Globus pallidus (tissue), 1 donor: ENCODE data around the gene CLIP4.
"Not testable (repeated sequence)": the region's sequence is repeated elsewhere in the genome, so short reads cannot be mapped to it uniquely, and the experiment has no call there.

Experiments used
- DNase-seq: peaks from one replicate; pipeline ENCODE4 v3.0.0-alpha.2; 2015; ENCODE audit warnings: low spot score

Gene CLIP4, protein sequence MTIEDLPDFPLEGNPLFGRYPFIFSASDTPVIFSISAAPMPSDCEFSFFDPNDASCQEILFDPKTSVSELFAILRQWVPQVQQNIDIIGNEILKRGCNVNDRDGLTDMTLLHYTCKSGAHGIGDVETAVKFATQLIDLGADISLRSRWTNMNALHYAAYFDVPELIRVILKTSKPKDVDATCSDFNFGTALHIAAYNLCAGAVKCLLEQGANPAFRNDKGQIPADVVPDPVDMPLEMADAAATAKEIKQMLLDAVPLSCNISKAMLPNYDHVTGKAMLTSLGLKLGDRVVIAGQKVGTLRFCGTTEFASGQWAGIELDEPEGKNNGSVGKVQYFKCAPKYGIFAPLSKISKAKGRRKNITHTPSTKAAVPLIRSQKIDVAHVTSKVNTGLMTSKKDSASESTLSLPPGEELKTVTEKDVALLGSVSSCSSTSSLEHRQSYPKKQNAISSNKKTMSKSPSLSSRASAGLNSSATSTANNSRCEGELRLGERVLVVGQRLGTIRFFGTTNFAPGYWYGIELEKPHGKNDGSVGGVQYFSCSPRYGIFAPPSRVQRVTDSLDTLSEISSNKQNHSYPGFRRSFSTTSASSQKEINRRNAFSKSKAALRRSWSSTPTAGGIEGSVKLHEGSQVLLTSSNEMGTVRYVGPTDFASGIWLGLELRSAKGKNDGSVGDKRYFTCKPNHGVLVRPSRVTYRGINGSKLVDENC

DNA sequence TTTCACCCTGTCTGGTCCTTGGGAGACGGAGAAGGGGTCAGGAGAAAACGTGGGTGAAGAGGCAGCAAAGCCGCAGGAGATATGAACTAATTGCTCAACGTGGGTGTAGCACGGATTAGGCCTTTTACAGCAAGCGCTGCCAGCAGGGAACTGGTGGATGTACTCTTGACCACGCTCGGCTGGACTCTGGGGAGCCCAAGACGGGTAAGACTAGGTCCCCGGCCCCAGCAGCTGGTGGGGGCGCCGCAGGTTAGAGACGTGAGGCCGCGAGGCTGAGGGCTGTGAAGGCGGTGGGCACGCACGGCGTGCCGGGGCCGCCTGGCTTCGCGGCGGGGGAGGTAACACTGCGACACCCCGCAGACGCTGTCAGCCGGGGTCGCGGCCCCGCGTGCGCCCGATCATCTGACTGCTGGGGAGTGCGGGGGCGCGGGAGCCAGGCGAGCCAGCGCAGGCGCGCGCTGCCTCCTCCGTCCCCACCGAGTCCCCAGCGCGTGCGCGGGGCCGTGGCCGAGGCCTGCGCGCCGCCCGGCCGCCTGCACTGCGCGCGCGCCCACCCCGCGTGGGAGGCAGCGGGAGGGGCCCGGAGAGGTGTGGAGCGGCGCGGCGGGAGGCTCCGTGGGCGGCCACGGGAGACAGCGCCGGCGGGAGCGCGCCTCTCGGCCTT, at the start of gene CLIP4:
TSS of gene CLIP4 (plus strand) at position 470 of the 664 bp plus-strand sequence. CDS start 5,974 bp downstream, outside the sequence.
- DNase-seq: peak; percentile 80

DNA sequence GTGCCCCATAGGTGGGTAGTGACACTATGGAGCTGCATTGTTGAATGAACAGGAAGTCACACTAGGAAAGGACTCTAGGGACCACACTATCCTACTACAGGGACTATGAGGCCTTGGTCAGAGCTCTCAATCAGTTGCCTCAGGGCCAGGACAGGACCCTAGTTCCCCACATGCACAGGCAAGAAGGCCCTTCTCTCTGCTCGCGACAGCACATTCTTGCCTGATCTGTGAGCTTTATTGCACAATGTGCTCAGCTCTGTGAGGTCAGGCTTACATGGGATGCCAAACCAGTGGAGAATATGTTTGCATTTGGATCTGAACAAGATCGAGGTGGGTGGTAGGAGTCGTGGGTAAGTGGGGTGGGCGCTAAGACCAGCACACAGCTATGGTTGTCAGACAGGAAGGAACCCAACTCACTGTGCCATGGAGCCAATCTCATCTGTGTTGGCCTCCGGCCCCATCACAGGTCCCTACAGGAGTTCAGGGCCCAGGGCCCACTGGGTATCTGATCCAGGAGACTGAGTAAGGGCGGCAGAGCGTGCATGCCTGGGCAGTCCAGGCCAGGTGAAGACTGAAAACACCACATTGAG, 48.8 kb upstream of the CLIP4 start:
- DNase-seq: no peak

DNA sequence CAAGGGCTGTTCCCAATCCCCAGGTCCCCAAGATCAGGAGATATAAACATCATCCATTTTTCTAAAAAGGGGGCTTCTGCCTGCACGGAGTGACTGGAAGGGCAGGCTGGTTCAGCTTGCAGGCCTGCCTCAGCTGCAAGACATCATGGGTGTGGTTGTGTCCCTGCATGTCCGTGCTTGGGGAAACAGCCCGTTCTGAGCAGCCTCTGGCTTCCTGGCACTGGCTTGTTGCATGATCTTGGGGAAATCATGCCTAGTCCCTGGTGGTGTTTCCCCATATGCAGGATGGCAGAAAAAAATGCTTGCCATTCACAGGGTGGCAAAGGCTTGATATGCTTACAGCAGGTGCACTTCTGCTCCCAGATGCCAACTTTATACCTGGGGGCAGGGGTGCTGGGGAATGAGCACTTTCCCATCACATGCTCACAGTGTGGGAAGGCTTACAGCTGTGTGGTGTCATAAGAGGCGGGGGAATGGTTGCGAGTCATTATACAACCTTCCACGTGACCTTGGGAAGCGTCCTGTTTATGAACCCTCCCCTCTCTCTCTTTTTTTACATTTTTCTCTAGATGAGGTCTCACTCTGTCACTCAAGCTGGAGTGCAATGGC, 48.1 kb upstream of the CLIP4 start:
- DNase-seq: no peak

DNA sequence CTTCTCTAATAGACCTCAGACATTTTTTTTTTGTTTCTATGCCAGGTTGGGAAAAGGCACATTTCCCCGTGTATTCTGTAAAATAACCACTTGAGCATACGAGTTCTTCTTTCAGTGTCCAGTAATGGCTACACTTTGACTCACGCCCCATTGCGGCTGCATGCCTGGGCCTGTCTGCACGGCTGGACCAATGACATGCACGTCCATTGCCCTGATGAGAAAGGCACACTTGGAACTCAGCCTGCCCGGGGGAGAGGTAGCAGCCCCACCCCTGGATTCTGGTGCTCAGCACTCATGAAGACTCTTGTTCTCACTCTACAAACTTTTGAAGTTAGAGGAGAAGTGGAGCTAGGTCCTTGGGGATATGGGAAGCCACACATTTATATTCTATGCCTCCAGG, 46.7 kb upstream of the CLIP4 start:
- DNase-seq: no peak

DNA sequence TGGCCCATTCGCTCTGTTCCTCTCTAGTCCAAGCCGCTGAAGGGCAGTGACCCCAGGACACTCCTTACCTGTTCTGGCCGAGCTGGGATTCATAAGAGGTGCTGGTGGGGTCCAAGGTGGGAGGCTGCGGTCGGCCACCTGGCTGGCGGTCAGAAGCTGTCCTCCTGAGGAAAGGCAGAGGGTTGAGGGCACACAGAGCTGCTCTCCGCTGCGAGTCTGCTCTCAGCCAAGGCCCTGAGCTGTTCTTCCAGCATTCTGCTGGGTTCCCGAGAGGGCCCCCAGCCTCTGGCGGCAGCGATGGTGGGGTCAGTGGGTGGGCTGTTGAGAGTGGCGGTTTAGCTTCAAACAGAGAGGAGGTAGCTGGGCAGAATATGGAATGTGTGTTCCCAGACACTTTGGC, 44.7 kb upstream of the CLIP4 start:
- DNase-seq: no peak

DNA sequence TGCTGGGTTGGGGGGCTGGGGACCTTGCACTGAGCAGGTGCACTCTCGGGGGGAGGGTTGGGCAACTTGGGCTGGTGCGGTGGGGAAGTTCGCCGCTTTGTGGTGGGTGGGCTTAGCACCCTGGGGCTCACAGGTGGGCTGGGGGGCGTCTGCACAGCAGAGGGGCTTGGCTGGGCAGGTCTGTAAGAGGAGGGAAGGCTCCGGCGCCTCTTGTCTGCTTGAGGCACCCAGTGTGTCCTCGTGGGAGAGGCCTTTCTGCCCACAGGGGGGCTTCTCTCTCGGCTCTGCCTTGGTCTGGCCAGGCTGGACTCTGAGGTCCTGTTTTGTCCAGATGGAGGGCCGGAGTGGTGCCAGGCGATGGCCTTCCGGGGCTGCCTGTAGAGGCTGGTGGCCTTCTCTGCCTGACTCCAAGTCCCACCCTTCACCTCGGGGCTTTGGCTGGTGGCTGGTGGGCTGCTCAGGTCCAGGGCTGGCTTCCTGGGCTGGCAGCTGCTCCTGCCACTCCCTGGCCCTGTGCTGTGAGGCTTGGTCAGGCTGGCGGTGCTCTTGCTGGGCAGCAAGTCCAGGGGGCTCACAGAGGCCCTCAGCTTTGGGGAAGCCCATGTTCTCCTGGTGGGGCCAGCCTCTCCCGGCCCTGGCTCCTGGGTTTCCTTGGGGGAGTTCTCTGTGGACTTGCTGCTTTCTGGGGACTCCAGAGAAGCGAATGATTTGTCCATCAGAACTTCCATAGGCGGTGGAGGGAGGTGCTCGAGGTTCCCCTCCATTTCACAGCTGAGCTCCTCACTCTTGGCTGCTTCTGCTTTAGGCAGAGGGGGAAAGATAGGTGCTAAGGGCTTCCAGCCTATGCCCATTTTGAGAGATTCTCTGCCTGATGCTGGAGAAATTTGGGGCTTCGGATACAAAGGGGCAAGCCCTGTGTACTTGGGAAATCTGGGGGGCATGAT, 43.9 kb upstream of the CLIP4 start:
- DNase-seq: no peak

DNA sequence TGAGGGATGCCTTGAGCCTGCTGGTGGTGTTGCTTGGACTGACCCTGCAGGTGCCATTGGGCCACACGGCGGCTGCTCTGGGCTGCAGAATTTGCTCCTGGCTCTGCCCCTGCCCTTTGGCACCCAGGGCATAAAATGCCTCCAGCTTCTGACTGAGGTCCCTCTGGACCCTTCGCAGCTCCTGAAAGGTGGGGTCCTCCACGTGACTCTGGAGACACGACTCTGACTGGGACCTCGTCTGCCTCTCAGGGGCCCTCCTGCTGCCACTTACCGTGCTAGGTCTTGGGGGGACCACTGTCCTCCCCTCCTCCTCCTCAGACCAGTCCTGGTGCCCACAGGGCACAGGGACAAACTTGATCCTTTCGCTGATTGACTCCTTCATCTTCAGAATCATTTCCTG, 43.0 kb upstream of the CLIP4 start:
- no peak for DNase-seq

DNA sequence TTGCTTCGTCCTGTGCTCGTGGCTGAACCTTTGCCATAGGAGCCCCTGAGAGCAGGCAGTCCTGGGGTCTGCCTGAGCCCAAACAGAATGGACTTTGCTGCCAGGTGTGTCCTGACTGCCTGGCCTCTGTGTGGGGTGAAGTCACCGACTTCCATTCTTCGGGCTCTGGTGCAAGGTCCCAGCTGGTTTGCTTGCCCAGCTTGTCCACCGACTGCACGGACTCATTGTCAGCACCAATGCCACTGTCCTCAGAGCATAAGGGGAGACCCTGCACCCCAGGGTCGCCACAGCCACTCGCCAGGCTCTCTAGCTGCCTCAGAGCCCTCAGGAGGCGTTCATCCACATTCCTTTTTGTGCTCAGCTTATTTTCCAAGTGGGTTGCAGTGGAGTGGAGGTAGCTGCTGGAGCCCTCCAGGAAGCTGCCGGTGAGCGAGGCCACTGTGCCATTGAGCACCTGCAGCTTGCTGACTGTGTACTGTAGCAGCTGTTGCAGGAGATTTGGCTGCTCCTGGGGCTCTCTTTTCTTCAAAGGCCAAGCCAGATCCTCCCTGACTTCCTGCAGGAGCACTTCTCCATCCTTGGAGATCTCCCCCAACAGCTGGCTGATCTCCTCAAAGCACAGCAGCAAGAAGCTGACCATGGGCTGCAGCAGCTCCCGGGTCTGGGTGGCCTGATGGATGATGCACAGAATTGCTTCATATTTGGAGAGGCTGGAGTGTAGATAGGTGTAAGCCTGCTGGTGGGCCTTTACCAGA, 42.1 kb upstream of the CLIP4 start:
- DNase-seq: no peak

DNA sequence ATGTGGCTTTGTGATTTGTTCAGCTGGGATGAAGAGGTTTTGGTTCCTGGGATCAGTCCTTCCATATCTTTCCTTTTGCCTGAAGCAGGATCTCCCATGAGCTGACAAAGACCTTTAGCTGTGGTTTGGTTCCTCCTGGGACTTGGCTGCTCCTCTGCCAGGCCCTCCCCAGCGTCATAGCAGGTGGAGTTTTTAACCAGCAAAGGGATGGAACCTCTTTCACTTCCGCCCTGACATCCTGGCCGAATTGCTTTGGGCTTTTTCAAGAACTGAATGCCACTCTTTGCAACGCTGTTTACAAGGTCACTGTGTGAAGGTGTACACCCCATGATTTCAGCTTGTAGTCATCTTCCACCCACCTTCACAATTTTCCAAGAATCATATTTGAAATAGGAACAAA, 41.3 kb upstream of the CLIP4 start:
- DNase-seq: no peak

DNA sequence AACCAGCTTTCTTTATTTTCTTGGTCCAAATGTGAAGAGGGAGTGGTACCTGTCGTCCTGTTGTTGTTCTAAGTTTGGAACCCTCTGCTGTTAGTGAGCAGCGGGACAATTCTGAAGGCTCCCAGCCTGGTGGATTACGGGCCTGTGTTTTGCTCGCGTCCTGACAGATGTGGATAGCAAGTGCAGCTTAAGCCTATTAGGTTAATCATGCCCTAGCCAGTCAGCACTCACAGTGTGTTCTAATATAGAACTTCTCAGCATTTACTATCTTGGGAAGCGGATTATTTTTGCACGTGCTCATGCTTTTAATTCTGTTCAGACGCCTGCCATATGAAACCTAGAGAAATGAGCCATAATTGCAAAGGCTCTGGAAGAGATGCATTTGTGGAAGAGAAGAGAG, 40.8 kb upstream of the CLIP4 start, which contains the start of gene PCARE:
TSS of gene PCARE (minus strand) at position 113 of the 400 bp plus-strand sequence. CDS start 262 bp downstream, outside the sequence.
- DNase-seq: no peak

DNA sequence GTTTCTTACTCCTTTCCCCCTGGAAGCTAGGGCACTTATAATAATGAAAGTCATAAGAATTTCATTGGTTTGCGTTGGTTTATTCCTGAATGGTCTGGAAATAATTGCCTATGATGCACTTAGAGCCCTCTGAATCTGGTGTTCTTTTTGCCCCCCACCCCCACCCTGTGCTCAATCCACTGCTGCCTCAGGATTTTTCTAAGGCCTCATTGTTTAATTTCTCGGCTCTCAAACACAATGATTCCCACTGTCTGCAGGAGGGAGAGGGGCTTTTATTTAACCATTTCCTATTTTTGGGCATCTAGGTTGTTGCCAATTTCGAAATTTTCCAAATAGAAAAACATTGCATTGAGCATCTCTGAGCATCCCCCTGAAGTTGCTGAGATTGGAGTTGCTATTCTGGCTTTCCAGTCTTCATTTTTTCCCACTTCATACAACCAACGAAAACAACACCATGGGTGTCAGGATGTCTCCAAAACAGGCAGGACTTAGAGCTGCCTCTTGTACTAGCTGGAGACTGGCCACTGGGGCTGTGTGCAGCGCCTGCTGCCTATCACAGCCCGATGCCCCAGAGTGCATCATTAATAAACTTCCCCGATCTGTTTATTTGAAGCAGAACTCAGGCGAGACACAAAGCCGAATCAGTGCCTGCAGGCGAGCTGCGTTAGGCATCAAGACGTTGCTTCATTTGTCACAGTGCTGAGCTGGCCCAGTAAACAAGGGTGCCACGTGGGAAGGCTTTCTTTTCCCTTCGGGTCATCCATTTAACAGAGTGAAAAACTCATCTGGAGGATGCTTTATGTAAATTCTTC, 39.1 kb upstream of the CLIP4 start:
- peak; percentile 93 for DNase-seq

DNA sequence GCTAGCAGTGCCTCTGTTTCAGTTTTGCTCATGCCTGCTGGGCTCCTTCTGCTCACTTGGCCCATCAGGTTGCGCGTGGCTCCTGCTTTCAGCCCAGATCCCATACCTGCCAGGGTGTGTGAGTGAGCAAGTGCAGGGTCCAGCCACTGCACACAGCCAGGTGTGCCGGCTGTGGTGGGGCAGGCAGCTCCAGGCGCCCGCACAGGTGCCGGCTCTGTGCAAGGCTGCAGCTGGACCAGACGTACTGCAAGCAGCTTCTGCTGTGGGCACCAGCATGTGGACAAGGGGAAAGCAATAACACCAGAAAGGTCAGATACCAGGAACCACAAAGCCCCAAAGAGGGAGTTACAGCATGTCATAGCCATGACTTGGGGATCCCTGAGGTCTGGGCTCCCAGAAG, 35.3 kb upstream of the CLIP4 start:
- no peak for DNase-seq

DNA sequence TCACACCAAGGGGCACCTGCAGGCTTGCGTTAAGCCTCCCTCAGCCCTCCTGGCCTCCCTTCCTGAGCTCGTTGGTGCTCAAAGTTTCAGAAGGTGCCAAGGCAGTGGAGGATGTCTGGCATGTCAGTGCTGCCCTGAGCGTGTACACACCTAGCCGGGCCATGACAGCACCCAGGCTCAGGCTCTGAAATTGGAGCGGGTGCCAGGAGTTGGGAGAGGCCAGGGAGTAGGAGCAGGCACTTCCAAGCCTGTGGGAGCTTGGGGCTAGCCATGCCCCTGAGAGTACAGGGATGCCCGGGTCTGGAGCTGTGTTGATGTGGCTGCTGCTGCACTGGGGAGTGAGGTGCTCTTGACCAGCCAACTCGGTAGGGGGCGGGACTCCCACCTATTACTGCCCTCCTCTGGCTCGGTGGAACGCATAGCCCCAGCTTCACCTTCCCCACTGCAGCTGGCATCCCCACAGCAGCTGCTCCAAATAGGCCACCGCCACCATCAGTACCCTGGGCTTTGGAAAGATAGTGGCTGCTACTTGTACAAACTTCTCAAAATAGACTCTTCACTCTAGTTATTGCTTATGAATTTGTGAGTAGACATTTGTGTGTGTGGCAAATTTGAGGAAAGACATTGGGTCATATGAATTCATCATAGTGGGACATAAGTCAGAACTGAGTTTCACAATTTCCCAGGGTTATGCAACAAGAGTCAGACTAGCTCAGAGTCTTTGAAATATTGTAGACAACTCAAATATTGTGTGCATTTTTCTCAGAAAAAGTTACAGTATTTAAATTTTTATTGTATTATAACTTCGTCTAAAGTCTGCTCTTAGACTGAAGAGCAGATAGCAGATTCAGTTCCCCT, 34.1 kb upstream of the CLIP4 start:
- no peak for DNase-seq

DNA sequence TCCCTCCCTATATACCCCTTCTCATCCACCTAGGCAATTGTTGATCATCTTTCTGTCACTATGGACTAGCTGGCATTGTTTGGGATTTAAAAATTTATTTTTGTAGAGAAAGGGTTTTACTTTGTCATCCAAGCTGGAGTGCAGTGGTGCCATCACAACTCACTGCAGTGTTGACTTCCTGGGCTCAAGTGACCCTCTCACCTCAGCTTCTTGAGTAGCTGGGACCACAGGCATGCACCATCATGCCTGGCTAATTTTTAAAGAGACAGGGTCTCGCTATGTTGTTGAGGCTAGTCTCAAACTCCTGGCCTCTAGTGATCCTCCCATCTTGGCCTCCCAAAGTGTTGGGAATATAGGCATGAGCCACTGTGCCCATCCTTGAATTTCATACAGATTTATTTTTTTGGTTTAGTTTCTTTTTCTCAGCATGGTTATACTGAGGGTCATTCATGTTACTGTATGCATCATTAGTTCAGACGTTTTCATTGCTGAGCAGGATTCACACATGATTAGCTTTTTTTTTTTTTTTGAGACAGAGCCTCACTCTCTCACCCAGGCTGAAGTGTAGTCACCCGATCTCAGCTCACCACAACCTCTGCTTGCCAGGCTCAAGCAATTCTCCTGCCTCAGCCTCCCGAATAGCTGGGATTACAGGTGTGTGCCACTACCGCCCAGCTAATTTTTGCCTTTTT, 32.3 kb upstream of the CLIP4 start:
- DNase-seq: no peak

DNA sequence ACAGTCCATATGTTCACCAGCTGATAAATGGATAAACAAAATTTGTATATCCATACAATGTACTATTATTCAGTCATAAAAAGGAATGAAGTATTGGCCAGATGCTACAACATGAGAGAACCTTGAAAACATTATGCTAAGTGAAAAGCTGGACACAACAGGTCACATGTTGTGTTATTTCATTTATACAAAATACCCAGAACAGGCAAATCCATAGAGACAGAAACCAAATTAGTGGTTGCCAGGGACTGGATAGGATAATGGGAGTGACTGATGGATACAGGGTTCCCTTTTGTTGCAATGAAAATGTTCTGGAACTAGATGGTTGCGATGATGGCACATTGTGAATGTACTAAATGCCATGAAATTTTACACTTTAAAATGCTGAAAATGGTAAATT, 30.7 kb upstream of the CLIP4 start:
- peak; percentile 55 for DNase-seq

DNA sequence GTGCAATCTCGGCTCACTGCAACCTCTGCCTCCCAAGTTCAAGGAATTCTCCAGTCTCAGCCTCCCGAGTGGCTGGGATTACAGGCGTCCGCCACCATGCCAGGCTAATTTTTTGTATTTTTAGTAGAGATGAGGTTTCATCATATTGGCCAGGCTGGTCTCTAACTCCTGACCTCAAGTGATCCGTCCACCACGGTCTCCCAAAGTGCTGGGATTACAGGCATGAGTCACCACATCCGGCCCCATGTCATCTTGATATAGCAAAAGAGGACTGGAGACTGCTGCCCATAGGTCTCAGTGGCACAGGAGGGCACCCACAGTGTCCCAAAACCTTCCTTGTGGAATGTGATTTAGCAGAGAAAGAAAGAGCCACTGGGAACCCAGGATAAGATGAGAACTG, 24.9 kb upstream of the CLIP4 start:
- DNase-seq: not testable (repeated sequence)

DNA sequence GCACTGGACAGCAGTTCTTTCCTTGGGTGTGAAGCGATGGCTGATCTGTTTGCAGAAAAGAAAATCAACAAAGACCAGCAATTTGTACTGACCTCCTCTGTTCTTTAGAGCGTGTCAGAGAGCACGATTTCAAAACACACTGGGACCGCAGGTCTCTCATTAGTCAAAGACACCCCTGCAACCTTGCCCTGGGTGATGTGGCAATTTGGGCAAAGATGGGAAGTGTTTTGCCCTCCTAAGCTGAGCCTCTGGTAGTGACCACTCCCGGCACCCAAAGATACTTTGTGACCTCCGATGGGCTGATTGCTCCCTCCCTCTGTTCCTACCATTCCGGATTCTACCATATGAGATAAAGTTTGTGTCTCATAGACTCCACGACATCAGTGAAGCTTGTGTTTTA, 18.2 kb upstream of the CLIP4 start:
- DNase-seq: no peak

DNA sequence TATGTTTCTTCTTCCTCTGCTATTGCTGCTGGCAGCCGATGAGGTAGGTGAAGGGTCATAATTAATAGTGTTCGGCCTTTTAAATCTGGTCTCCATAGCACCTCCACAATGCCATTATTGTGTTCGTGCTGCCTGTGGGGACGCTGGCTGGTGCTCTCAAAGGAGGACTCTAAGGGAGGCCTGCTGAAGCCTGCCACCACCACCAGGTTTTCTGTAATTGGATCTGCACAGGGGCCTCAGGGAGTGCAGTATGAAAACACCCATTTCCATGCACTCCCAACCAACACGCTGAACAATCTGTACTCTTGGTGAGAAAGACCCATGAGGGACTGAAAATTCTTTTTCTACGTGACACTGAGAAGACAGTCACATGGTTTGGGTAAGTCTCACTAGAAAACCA, 17.6 kb upstream of the CLIP4 start:
- DNase-seq: no peak
